ENCODE measurements around the gene TXNDC11.

GRCh38 chr16:11687601-11688519 lies 54.8 kb downstream of the TXNDC11 start:
- no peak for TF ChIP-seq EZH2phosphoT487 (IDR thresholded peaks at IDR 0.05; ENCODE audit: insufficient read depth, low read depth)
- TF ChIP-seq EZH2 (IDR thresholded peaks at IDR 0.05; ENCODE audit: insufficient read depth, poor library complexity, severe bottlenecking), result no peak

Data from GM23248 (cell line).